ENCODE data around the gene CPLANE1.
"Not testable (repeated sequence)": the region's sequence is repeated elsewhere in the genome, so short reads cannot be mapped to it uniquely, and the experiment has no call there.

The CPLANE1 gene

DNA sequence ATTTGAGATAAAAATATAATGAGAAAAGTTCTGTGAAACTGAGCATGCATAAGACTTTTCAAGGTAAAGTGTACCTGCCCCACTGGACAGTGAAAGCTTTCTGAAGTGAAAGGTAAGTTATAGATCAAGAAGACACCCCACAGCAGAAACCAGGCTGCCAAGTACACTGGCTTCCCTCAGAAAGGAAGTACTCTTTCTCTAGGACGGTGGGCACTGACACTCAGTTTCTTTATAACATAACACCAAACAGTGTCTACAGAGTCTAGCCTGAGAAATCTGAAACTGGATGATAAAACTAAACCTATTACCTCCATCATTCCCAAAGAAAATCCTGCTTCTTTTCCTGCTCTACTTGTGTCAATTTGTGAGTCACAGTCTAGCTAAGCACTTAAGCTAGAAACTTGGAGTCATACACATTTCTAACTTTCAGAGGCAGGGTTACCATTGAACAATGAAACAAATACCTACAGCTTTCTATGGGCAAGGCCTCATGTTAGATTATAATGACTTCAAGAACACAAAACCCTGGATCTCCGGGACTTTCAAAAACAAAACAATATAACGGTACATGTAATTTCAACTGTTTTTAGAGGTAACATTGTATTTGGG is 136.7 kb downstream of the CPLANE1 start:
- TF ChIP-seq, protein P1, sequence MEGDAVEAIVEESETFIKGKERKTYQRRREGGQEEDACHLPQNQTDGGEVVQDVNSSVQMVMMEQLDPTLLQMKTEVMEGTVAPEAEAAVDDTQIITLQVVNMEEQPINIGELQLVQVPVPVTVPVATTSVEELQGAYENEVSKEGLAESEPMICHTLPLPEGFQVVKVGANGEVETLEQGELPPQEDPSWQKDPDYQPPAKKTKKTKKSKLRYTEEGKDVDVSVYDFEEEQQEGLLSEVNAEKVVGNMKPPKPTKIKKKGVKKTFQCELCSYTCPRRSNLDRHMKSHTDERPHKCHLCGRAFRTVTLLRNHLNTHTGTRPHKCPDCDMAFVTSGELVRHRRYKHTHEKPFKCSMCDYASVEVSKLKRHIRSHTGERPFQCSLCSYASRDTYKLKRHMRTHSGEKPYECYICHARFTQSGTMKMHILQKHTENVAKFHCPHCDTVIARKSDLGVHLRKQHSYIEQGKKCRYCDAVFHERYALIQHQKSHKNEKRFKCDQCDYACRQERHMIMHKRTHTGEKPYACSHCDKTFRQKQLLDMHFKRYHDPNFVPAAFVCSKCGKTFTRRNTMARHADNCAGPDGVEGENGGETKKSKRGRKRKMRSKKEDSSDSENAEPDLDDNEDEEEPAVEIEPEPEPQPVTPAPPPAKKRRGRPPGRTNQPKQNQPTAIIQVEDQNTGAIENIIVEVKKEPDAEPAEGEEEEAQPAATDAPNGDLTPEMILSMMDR (IDR thresholded peaks at IDR 0.05; ENCODE audit: borderline replicate concordance, control extremely low read depth, extremely low read depth, insufficient read depth, missing control alignments), result no peak
- in situ Hi-C loops (cut with MboI; ENCODE audit: low sequenced_read_pairs, unreplicated experiment), result no loop called here
- DNase-seq (ENCODE audit: low spot score), result peak; percentile 22

DNA sequence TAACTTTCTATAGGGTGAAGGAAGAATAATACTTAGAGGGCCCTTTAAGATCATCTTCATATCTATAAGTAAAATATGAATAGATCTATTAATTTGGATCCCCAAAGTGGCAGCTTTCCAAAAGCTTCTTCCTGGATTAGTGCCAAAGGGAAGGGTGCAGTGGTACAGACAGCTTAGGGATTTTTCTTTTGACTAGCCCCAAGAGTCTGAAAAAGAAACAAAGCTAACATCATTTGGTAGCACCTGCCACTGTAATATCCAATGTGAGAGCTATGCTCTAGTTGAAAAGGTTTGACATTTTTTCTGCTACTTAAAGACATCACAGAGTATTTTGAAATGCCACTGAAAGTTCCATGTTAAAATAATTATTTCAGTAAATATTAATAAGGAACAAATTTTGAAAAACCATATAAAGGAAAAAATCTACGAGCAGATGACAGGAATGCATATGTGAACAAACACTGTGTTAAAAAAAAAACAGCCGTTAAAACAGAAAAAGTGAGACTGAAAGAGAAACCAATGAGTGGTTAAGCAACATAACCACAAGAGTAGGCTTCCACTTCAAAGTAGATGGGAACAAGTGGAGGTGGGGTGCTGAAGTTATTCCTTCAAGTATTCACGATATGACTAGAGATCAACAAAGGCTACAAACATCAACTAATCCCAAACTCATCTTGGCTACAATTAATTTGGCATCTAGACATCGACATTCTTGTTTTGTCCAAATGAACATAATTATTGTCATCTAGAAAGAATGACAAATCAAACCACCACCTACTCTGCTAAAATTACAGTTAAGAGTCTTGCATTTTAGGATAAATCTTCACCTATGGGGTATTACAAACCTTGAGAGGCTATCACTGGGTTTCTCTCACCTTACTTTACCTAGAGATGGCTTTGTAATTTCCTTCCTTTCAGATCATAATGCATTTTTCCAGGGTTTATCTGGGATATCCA is 137.5 kb downstream of the CPLANE1 start:
- in situ Hi-C loops (cut with MboI; ENCODE audit: low sequenced_read_pairs, unreplicated experiment), result no loop called here
- TF ChIP-seq, protein P1 (IDR thresholded peaks at IDR 0.05; ENCODE audit: borderline replicate concordance, control extremely low read depth, extremely low read depth, insufficient read depth, missing control alignments), result no peak
- peak; percentile 75 for DNase-seq (ENCODE audit: low spot score)

DNA sequence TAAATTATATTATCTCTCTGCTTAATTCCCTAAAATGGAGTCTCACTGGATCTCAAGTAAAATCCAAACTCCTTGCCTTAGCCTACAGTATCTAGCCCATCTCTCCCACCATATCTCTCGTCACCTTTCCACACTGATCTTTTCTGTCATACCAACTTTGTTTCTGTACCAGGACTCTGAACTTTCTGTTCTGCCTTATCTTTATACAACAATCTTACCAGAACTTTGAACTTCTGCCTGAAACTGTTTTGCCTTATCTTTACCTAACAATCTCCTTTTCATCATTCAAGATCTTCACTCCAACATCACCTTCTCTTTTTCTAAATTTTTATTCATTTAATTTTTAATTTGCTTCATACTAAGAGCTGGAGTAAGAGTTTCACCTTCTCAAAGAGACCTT is 139.0 kb downstream of the CPLANE1 start:
- TF ChIP-seq, protein P1 (IDR thresholded peaks at IDR 0.05; ENCODE audit: borderline replicate concordance, control extremely low read depth, extremely low read depth, insufficient read depth, missing control alignments), result no peak
- in situ Hi-C loops (cut with MboI; ENCODE audit: low sequenced_read_pairs, unreplicated experiment), result no loop called here
- DNase-seq (ENCODE audit: low spot score), result no peak

DNA sequence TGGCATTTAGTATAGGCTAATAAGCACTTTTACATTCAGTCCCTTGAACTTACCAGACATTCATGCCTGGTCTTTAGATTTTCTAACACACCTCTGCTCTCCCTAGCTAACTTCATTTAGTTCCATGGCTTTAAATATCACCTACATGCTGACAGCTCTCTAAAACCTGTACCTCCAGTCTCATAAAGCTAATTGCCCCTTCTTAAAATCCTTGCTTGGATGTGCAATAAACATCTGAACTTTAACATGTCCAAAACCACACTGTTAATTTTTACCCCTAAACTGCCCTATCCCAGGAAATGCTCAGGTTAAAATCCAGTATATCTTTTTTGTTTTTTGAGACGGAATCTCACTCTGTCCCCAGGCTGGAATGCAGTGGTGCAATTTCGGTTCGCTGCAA is 139.8 kb downstream of the CPLANE1 start:
- in situ Hi-C loops (cut with MboI; ENCODE audit: low sequenced_read_pairs, unreplicated experiment), result no loop called here
- DNase-seq (ENCODE audit: low spot score), result no peak
- TF ChIP-seq, protein P1 (IDR thresholded peaks at IDR 0.05; ENCODE audit: borderline replicate concordance, control extremely low read depth, extremely low read depth, insufficient read depth, missing control alignments), result no peak

DNA sequence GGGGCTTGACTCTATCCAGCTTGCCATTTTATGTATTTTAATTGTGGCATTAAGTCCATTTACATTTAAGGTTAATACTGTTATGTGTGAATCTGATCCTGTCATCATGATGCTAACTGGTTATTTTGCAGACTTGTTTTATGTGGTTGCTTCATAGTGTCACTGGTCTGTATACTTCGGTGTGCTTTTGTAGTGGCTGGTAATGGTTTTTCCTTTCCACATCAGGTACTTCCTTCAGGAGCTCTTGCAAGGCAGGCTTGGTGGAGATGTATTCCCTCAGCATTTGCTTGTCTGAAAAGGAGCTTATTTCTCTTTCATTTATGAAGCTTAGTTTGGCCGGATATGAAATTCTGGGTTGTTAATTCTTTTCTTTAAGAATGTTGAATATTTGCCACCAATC is 145.9 kb downstream of the CPLANE1 start:
- in situ Hi-C loops (cut with MboI; ENCODE audit: low sequenced_read_pairs, unreplicated experiment), result no loop called here
- TF ChIP-seq, protein P1 (IDR thresholded peaks at IDR 0.05; ENCODE audit: borderline replicate concordance, control extremely low read depth, extremely low read depth, insufficient read depth, missing control alignments), result no peak
- DNase-seq (ENCODE audit: low spot score), result no peak

DNA sequence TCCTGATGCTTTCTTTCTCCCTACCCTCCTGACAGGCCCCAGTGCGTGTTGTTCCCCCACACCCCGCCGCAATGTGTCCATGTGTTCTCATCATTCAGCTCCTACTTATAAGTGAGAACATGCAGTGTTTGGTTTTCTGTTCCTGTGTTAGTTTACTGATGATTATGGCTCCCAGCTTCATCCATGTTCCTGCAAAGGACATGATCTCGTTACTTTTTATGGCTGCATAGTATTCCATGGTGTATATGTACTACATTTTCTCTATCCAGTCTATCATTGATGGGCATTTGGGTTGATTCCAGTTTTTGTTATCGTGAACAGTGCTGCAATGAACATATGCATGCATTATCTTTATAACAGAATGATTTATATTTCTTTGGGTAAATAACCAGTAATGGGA is 149.9 kb downstream of the CPLANE1 start:
- in situ Hi-C loops (cut with MboI; ENCODE audit: low sequenced_read_pairs, unreplicated experiment); DNase-seq (ENCODE audit: low spot score): not testable (repeated sequence)

DNA sequence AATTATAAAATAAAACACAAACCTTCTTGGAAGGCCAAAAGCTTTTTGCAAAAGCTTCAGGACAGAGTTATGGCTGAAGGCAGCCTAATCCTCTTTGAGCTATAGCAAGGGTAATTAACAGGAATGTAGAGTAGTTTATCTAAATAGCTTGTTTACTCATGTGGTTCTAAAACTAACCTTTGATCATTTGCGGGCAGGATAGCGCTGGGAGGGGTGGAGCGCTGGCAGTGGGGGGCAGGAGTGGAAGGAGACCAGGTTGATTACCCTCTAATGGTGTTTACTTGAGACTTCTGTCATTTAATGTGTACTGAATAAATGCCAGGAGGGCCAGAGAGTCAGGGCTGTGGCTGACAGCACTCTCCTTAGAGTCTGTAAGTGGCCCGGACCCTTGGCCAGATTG is 155.4 kb downstream of the CPLANE1 start:
- DNase-seq (ENCODE audit: low spot score); in situ Hi-C loops (cut with MboI; ENCODE audit: low sequenced_read_pairs, unreplicated experiment): not testable (repeated sequence)

Measured in GM13976 (cell line).